Panc1 (cell line): ENCODE measurements around the gene PRDM5. TPM values are rescaled to one million over a fixed set of nuclear protein-coding genes. Genes with fewer than 3 reads are reported as not detected.

ENCODE experiments used
- ATAC-seq: fragments of 200-7000 bp; cut with Tn5 transposase; 2 replicates; pipeline ENCODE4 v1.9.1; 2020; ENCODE audit warnings: mild to moderate bottlenecking, moderate library complexity
- BruUV-seq: library from RNA; stranded (reverse); fragments of 400-500 nt; replicated peaks from 2 replicates; lab custom pipeline; 2021; lab: Mats Ljungman, UMichigan
- CTCF ChIA-PET: fragments of 300-600 bp; sonication (Branson Sonifier 250); formaldehyde crosslinking; loops from one replicate; lab custom pipeline; 2022; ENCODE audit warnings: antibody characterized with exemption; lab: Charles Lee
- POLR2A ChIA-PET: fragments of 300-600 bp; sonication (Branson Sonifier 250); formaldehyde crosslinking; loops from one replicate; lab custom pipeline; 2022; ENCODE audit warnings: antibody characterized with exemption; lab: Charles Lee
- DNase-seq: peaks from one replicate; pipeline ENCODE4 v3.0.0-alpha.2; 2010; ENCODE audit warnings: low read depth, low spot score
- H3K27ac ChIP-seq: 2 replicates; pipeline ENCODE4 v1.5.1; 2011; ENCODE audit warnings: mild to moderate bottlenecking, low read length, inconsistent platforms
- H3K27me3 ChIP-seq: fragments of 200-500 bp; sonication (Bioruptor generic); 2 replicates; pipeline ENCODE4 v1.6.0; 2014; ENCODE audit warnings: low read length, inconsistent platforms; ENCODE audit not compliant: control insufficient read depth, insufficient read depth
- H3K36me3 ChIP-seq: fragments of 200-500 bp; sonication (Bioruptor generic); 2 replicates; pipeline ENCODE4 v1.5.1; 2014; ENCODE audit warnings: inconsistent platforms, mild to moderate bottlenecking, low read length, moderate library complexity; ENCODE audit not compliant: control insufficient read depth, insufficient read depth
- H3K4me1 ChIP-seq: 2 replicates; pipeline ENCODE4 v1.5.1; 2011; ENCODE audit warnings: inconsistent platforms, mild to moderate bottlenecking, low read length, moderate library complexity; ENCODE audit not compliant: control insufficient read depth, insufficient read depth
- H3K4me3 ChIP-seq, 2 experiments: 2 replicates each; pipeline ENCODE4 v1.5.1; 2011 to 2012; ENCODE audit warnings: low read depth in 2 of 2, low read length in 2 of 2, mild to moderate bottlenecking in 2 of 2, inconsistent platforms in 1 of 2, moderate library complexity in 1 of 2
- H3K9me3 ChIP-seq: fragments of 200-500 bp; sonication (Bioruptor generic); 2 replicates; pipeline ENCODE4 v1.5.1; 2014; ENCODE audit warnings: low read depth, mild to moderate bottlenecking, inconsistent platforms, low read length, moderate library complexity; ENCODE audit not compliant: control insufficient read depth, insufficient read depth
- CTCF ChIP-seq: fragments of 450-650 bp; IDR thresholded peaks from 2 replicates; pipeline ENCODE4 v1.5.1; 2017; ENCODE audit warnings: mild to moderate bottlenecking
- POLR2AphosphoS5 ChIP-seq: IDR thresholded peaks from 2 replicates; pipeline ENCODE4 v1.6.1; 2012; ENCODE audit warnings: mild to moderate bottlenecking, low read depth, low read length, moderate library complexity
- SIN3A ChIP-seq: IDR thresholded peaks from 2 replicates; pipeline ENCODE4 v1.6.1; 2012; ENCODE audit warnings: low read depth, mild to moderate bottlenecking, low read length, moderate library complexity, borderline replicate concordance; ENCODE audit not compliant: insufficient read depth
- TCF7L2 ChIP-seq: IDR thresholded peaks from 2 replicates; pipeline ENCODE4 v1.6.1; 2011; ENCODE audit warnings: mild to moderate bottlenecking, low read depth, low read length, inconsistent platforms
- in situ Hi-C: cut with HindIII; loops from 2 replicates; pipeline ENCODE4 v1.10.0; 2016; ENCODE audit warnings: low sequenced_read_pairs, low pct_unique_long_range_greater_than_20kb
- intact Hi-C: fragments of 100-400 bp; cut with micrococcal nuclease; formaldehyde crosslinking; loops from one replicate; pipeline ENCODE4 v1.10.0; 2022; ENCODE audit not compliant: unreplicated experiment
- total RNA-seq: library from RNA; stranded (reverse); gene quantifications from one replicate; pipeline ENCODE4 v1.2.1, GENCODE V29; 2021; ENCODE audit not compliant: unreplicated experiment
- TF ChIP-seq, protein P1 (sequence below), 2 experiments: IDR thresholded peaks; 2 replicates each; pipeline ENCODE4 v1.6.1; 2011 to 2012; ENCODE audit warnings: low read depth in 2 of 2, control low read depth in 1 of 2, low read length in 1 of 2, mild to moderate bottlenecking in 1 of 2, moderate library complexity in 1 of 2; ENCODE audit not compliant: insufficient read depth in 1 of 2

The PRDM5 gene
- total RNA-seq, 1 experiment from 2014 or later, result 8.4 TPM

DNA sequence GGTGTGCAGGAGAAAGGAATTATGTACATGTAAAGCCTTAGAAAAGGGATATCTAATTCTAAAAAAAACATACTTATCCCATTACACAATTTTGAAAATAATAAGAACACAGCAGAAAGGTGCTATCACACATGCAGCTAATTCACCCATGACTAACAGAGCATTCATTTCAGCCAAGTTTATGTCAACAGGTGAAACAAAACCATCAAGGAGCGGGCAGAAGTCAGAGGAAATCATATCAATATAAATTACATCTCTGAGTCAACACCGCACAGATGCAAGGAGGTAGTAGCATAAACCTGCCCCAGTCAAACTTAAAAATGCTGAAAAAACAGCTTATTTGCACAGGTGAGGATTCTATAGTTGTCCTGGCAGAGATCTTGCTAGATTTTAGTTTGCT is 197.9 kb downstream of the PRDM5 start:
- no peaks in the 10 kb centered on the region for H3K9me3 ChIP-seq
- no peaks in the 10 kb centered on the region for H3K36me3 ChIP-seq
- H3K4me3 ChIP-seq, result no peak overlapping the region
- H3K27ac ChIP-seq, result no peak overlapping the region
- CTCF ChIA-PET, result no interaction called here
- DNase-seq (no peak), ATAC-seq (no peak)
- intact Hi-C loops, result no loop called here
- no TSS peak for BruUV-seq
- H3K4me1 ChIP-seq, result no peaks in the 10 kb centered on the region
- in situ Hi-C loops, result no loop called here
- POLR2A ChIA-PET, result no interaction called here
- TF ChIP-seq TCF7L2, result no peak
- no peak for TF ChIP-seq POLR2AphosphoS5
- TF ChIP-seq SIN3A, result no peak
- no peak for TF ChIP-seq CTCF
- TF ChIP-seq, protein P1, sequence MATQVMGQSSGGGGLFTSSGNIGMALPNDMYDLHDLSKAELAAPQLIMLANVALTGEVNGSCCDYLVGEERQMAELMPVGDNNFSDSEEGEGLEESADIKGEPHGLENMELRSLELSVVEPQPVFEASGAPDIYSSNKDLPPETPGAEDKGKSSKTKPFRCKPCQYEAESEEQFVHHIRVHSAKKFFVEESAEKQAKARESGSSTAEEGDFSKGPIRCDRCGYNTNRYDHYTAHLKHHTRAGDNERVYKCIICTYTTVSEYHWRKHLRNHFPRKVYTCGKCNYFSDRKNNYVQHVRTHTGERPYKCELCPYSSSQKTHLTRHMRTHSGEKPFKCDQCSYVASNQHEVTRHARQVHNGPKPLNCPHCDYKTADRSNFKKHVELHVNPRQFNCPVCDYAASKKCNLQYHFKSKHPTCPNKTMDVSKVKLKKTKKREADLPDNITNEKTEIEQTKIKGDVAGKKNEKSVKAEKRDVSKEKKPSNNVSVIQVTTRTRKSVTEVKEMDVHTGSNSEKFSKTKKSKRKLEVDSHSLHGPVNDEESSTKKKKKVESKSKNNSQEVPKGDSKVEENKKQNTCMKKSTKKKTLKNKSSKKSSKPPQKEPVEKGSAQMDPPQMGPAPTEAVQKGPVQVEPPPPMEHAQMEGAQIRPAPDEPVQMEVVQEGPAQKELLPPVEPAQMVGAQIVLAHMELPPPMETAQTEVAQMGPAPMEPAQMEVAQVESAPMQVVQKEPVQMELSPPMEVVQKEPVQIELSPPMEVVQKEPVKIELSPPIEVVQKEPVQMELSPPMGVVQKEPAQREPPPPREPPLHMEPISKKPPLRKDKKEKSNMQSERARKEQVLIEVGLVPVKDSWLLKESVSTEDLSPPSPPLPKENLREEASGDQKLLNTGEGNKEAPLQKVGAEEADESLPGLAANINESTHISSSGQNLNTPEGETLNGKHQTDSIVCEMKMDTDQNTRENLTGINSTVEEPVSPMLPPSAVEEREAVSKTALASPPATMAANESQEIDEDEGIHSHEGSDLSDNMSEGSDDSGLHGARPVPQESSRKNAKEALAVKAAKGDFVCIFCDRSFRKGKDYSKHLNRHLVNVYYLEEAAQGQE (IDR thresholded peaks at IDR 0.05; ENCODE audit: insufficient read depth in 1 of 2, low read depth in 2 of 2, low read length in 1 of 2), result no peak
- H3K27me3 ChIP-seq, result no peaks in the 10 kb centered on the region

- Histone ChIP-seq H3K4me3 (no peak overlapping the region), H3K9me3 (no peaks in the 10 kb centered on the region), H3K27me3 (no peaks in the 10 kb centered on the region), H3K36me3 (no peaks in the 10 kb centered on the region), H3K4me1 (no peaks in the 10 kb centered on the region), H3K27ac (no peak overlapping the region)
- TF ChIP-seq CTCF (no peak), POLR2AphosphoS5 (no peak), TCF7L2 (no peak), SIN3A (no peak)
- TF ChIP-seq, protein P1 (IDR thresholded peaks at IDR 0.05; ENCODE audit: insufficient read depth in 1 of 2, low read depth in 2 of 2, low read length in 1 of 2), result no peak
- in situ Hi-C loops, result no loop called here
- DNase-seq, result no peak
- no peak for ATAC-seq
- POLR2A ChIA-PET, result no interaction called here
- BruUV-seq, result no TSS peak
- intact Hi-C loops, result no loop called here
- CTCF ChIA-PET, result no interaction called here
Measured at GRCh38 chr4:120723986-120724385, 198.5 kb downstream of the PRDM5 start.
